Muscle of back (tissue), 11 donors: Measurements from ENCODE around the gene PPP1R12B. TPM values are rescaled to one million over a fixed set of nuclear protein-coding genes. Genes with fewer than 3 reads are reported as not detected.
A peak's percentile ranks its signal among the peaks of the same experiment; 100 is the strongest.
"Not testable (repeated sequence)": the region's sequence is repeated elsewhere in the genome, so short reads cannot be mapped to it uniquely, and the experiment has no call there.

Experiments used
- DNase-seq, 3 donors: peaks; one replicate each; pipeline versions ENCODE4 v3.0.0 to v3.0.0-alpha.2; 2013
- polyA plus RNA-seq, 10 donors: library from polyadenylated mRNA; unstranded; fragments of 120-200 nt; gene quantifications; one replicate each; pipeline ENCODE4 v1.2.1, GENCODE V29; 2013; ENCODE audit not compliant: insufficient read length in 10 of 10

The PPP1R12B gene
- polyA plus RNA-seq, 10 donors, result 50.0 to 108 (median 81.2) TPM

GRCh38 chr1:202603435-202603834, 254.9 kb downstream of the PPP1R12B start:
- no peak for DNase-seq

- DNase-seq, result no peak
Measured at GRCh38 chr1:202605515-202605914, 257.0 kb downstream of the PPP1R12B start.

GRCh38 chr1:202612036-202612435, 263.5 kb downstream of the PPP1R12B start:
- DNase-seq, result not testable (repeated sequence)

- no peak for DNase-seq
Measured at GRCh38 chr1:202613571-202613970, 265.1 kb downstream of the PPP1R12B start.

- DNase-seq, result peak in 1 of 3 donors; percentile 39
Measured at GRCh38 chr1:202614363-202615207, 266.1 kb downstream of the PPP1R12B start.

- not testable (repeated sequence) for DNase-seq
Measured at GRCh38 chr1:202615208-202615500, 266.7 kb downstream of the PPP1R12B start.

GRCh38 chr1:202615501-202616354, 267.2 kb downstream of the PPP1R12B start:
- peak in 2 of 3 donors; percentile 56 to 83 for DNase-seq

- DNase-seq, result no peak
Measured at GRCh38 chr1:202616355-202616915, 267.9 kb downstream of the PPP1R12B start.

- peak in 1 of 3 donors; percentile 44 for DNase-seq
Measured at GRCh38 chr1:202619012-202619411, 270.5 kb downstream of the PPP1R12B start.

GRCh38 chr1:202619505-202619904, 271.0 kb downstream of the PPP1R12B start:
- no peak for DNase-seq

- not testable (repeated sequence) for DNase-seq
Measured at GRCh38 chr1:202620036-202620435, 271.5 kb downstream of the PPP1R12B start.

GRCh38 chr1:202621446-202621845, 272.9 kb downstream of the PPP1R12B start:
- no peak for DNase-seq

- DNase-seq, result no peak
Measured at GRCh38 chr1:202622388-202622787, 273.9 kb downstream of the PPP1R12B start.

- DNase-seq, result peak in 1 of 3 donors; percentile 36
Measured at GRCh38 chr1:202623075-202623474, 274.6 kb downstream of the PPP1R12B start.

GRCh38 chr1:202623476-202623875, 275.0 kb downstream of the PPP1R12B start:
- DNase-seq, result not testable (repeated sequence)

- DNase-seq, result no peak
Measured at GRCh38 chr1:202624088-202624780, 275.7 kb downstream of the PPP1R12B start.

GRCh38 chr1:202624781-202625108, 276.2 kb downstream of the PPP1R12B start:
- DNase-seq, result no peak

GRCh38 chr1:202625416-202626360, 277.2 kb downstream of the PPP1R12B start:
- peak in 2 of 3 donors; percentile 34 to 75 for DNase-seq

GRCh38 chr1:202627036-202627435, 278.5 kb downstream of the PPP1R12B start:
- not testable (repeated sequence) for DNase-seq

GRCh38 chr1:202627841-202628565, 279.5 kb downstream of the PPP1R12B start:
- no peak for DNase-seq
